PC-9 (cell line): Measurements from ENCODE around the gene SRA1. TPM values are rescaled to one million over a fixed set of nuclear protein-coding genes. Genes with fewer than 3 reads are reported as not detected.
A peak's percentile ranks its signal among the peaks of the same experiment; 100 is the strongest.

Source experiments
- BruUV-seq: library from RNA; stranded (reverse); fragments of 400-500 nt; replicated peaks from 2 replicates; lab custom pipeline; 2021; lab: Mats Ljungman, UMichigan
- CTCF ChIA-PET: fragments of 300-600 bp; sonication (Branson Sonifier 250); formaldehyde crosslinking; loops from one replicate; lab custom pipeline; 2022; ENCODE audit warnings: antibody characterized with exemption; lab: Charles Lee
- POLR2A ChIA-PET: fragments of 300-600 bp; sonication (Branson Sonifier 250); formaldehyde crosslinking; loops from one replicate; lab custom pipeline; 2022; ENCODE audit warnings: antibody characterized with exemption; ENCODE audit not compliant: unreplicated experiment; lab: Charles Lee
- DNase-seq, 2 experiments: peaks; one replicate each; pipeline versions ENCODE4 v3.0.0 to v3.0.0-alpha.2; 2015 to 2022; ENCODE audit warnings: mixed read lengths in 1 of 2
- H2AFZ ChIP-seq: fragments of 200-600 bp; sonication (generic); 2 replicates; pipeline ENCODE4 v1.8.1; 2017; ENCODE audit warnings: antibody characterized with exemption
- H3F3A ChIP-seq: fragments of 200-600 bp; sonication (generic); 2 replicates; pipeline ENCODE4 v1.8.1; 2017; ENCODE audit warnings: antibody characterized with exemption, mild to moderate bottlenecking, low read depth; ENCODE audit not compliant: insufficient read depth
- H3K27ac ChIP-seq: fragments of 200-600 bp; sonication (generic); 2 replicates; pipeline ENCODE4 v1.6.1; 2016; ENCODE audit warnings: mixed run types
- H3K27me3 ChIP-seq: fragments of 200-600 bp; sonication (generic); 2 replicates; pipeline ENCODE4 v1.6.1; 2016; ENCODE audit warnings: low read depth, mixed run types; ENCODE audit not compliant: insufficient read depth
- H3K36me3 ChIP-seq: fragments of 200-600 bp; sonication (generic); 2 replicates; pipeline ENCODE4 v1.6.1; 2016; ENCODE audit warnings: low read depth, mixed run types
- H3K4me1 ChIP-seq: fragments of 200-600 bp; sonication (generic); replicated peaks from 2 replicates; pipeline ENCODE4 v1.6.1; 2016; ENCODE audit warnings: mixed run types; ENCODE audit not compliant: insufficient read depth
- H3K4me2 ChIP-seq: fragments of 200-600 bp; sonication (generic); 2 replicates; pipeline ENCODE4 v1.6.1; 2017; ENCODE audit warnings: mixed run types
- H3K4me3 ChIP-seq: fragments of 200-600 bp; sonication (generic); 2 replicates; pipeline ENCODE4 v1.6.1; 2016; ENCODE audit warnings: mixed run types
- H3K79me2 ChIP-seq: fragments of 200-600 bp; sonication (generic); 2 replicates; pipeline ENCODE4 v1.6.1; 2017; ENCODE audit warnings: low read depth, mixed run types
- H3K9me2 ChIP-seq: fragments of 200-600 bp; sonication (generic); 2 replicates; pipeline ENCODE4 v1.8.1; 2017; ENCODE audit warnings: mild to moderate bottlenecking; ENCODE audit not compliant: insufficient read depth
- H3K9me3 ChIP-seq: fragments of 200-600 bp; sonication (generic); 2 replicates; pipeline ENCODE4 v1.8.1; 2016; ENCODE audit warnings: low read depth; ENCODE audit not compliant: insufficient read depth
- H4K20me1 ChIP-seq: fragments of 200-600 bp; sonication (generic); 2 replicates; pipeline ENCODE4 v1.8.1; 2017; ENCODE audit not compliant: insufficient read depth
- CTCF ChIP-seq: fragments of 200-600 bp; sonication (generic); conservative IDR thresholded peaks from 2 replicates; pipeline ENCODE4 v1.6.1; 2017; ENCODE audit warnings: mixed run types, antibody characterized with exemption, mild to moderate bottlenecking, moderate library complexity
- EZH2 ChIP-seq: fragments of 200-600 bp; sonication (generic); IDR thresholded peaks from 2 replicates; pipeline ENCODE4 v1.8.0; 2017; ENCODE audit warnings: antibody characterized with exemption, low read depth
- intact Hi-C: fragments of 100-400 bp; cut with micrococcal nuclease; formaldehyde crosslinking; loops from one replicate; pipeline ENCODE4 v1.10.0; 2022; ENCODE audit not compliant: unreplicated experiment
- total RNA-seq: library from RNA; stranded (reverse); gene quantifications from 2 replicates; pipeline ENCODE4 v1.2.3, GENCODE V29; 2021

Gene SRA1
- total RNA-seq, 1 experiment from 2014 or later: 36.1 TPM

GRCh38 chr5:140558542-140558941 is 1.3 kb upstream of the SRA1 start:
- H4K20me1 ChIP-seq: no peaks in the 10 kb centered on the region
- TF ChIP-seq CTCF: no peak
- TF ChIP-seq EZH2: no peak
- POLR2A ChIA-PET: no interaction called here
- H3F3A ChIP-seq: 0 out of 2 replicates have a peak, but pooled peaks cover 14% of the 10 kb centered on the region
- intact Hi-C loops: no loop called here
- no peak for DNase-seq
- H3K9me2 ChIP-seq: no peaks in the 10 kb centered on the region
- no peaks in the 10 kb centered on the region for H3K36me3 ChIP-seq
- H3K4me1 ChIP-seq: peaks cover 13% of the 10 kb centered on the region
- H3K79me2 ChIP-seq: peaks cover 29% of the 10 kb centered on the region
- H2AFZ ChIP-seq: no peak overlapping the region
- H3K27ac ChIP-seq: no peak overlapping the region
- CTCF ChIA-PET: no interaction called here
- no peak overlapping the region for H3K4me2 ChIP-seq
- no peaks in the 10 kb centered on the region for H3K9me3 ChIP-seq
- no TSS peak for BruUV-seq
- no peaks in the 10 kb centered on the region for H3K27me3 ChIP-seq
- H3K4me3 ChIP-seq: no peak overlapping the region

- no peak for DNase-seq
- H3F3A ChIP-seq: 0 out of 2 replicates have a peak, but pooled peaks cover 14% of the 10 kb centered on the region
- no peak for TF ChIP-seq EZH2
- no peak for TF ChIP-seq CTCF
- no peaks in the 10 kb centered on the region for H3K9me2 ChIP-seq
- intact Hi-C loops: loop anchor here (2.0 kb wide), 2 partner anchors 89 to 161 kb away; partner anchors contain the start of genes IK and NDUFA2
- H3K36me3 ChIP-seq: no peaks in the 10 kb centered on the region
- no peaks in the 10 kb centered on the region for H4K20me1 ChIP-seq
- ChIA-PET POLR2A (no interaction called here), CTCF (no interaction called here)
- no peaks in the 10 kb centered on the region for H3K27me3 ChIP-seq
- H3K9me3 ChIP-seq: no peaks in the 10 kb centered on the region
- peak overlapping the region; percentile 66; the same call in 1 of the 2 replicates for H2AFZ ChIP-seq
- peak overlapping the region; percentile 90 for H3K4me2 ChIP-seq
- no TSS peak for BruUV-seq
- peaks cover 10% of the 10 kb centered on the region for H3K4me1 ChIP-seq
- peaks cover 29% of the 10 kb centered on the region for H3K79me2 ChIP-seq
- peak overlapping the region; percentile 73; the same call in 1 of the 2 replicates for H3K4me3 ChIP-seq
- H3K27ac ChIP-seq: 0 out of 2 replicates have a peak overlapping the region, but pooled peaks have one; percentile 39
These were observed 692 bp upstream of the SRA1 start for GRCh38 chr5:140557965-140558364.

GRCh38 chr5:140556438-140556837 is 835 bp downstream of the SRA1 start:
- Histone ChIP-seq H3K4me3 (peak overlapping the region; percentile 73), H4K20me1 (no peaks in the 10 kb centered on the region), H3K79me2 (peaks cover 29% of the 10 kb centered on the region), H3K27ac (peak overlapping the region; percentile 20; the same call in 1 of the 2 replicates), H3K27me3 (no peaks in the 10 kb centered on the region), H2AFZ (no peak overlapping the region), H3K9me2 (no peaks in the 10 kb centered on the region), H3F3A (peaks cover 17% of the 10 kb centered on the region; the same call in 1 of the 2 replicates), H3K4me1 (peaks cover 10% of the 10 kb centered on the region), H3K9me3 (no peaks in the 10 kb centered on the region), H3K36me3 (no peaks in the 10 kb centered on the region), H3K4me2 (peak overlapping the region; percentile 90)
- intact Hi-C loops: loop anchor here (2.0 kb wide), 2 partner anchors 90 to 162 kb away; partner anchors contain the start of genes IK and NDUFA2
- CTCF ChIA-PET: no interaction called here
- POLR2A ChIA-PET: no interaction called here
- BruUV-seq: TSS peak; percentile 59
- no peak for DNase-seq
- TF ChIP-seq CTCF: no peak
- TF ChIP-seq EZH2: no peak
